ENCODE measurements around the gene FAM185A.

- TF ChIP-seq POLR2AphosphoS5 (IDR thresholded peaks at IDR 0.05; ENCODE audit: control insufficient read depth, insufficient read depth, low read depth, low read length) (no peak), MAZ (CRISPR knock-in tag; conservative IDR thresholded peaks at IDR 0.05 in 1 of 2, IDR thresholded peaks at IDR 0.05 in 1 of 2) (no peak), BRF1 (IDR thresholded peaks at IDR 0.05; ENCODE audit: borderline replicate concordance, extremely low read depth, insufficient read length) (no peak), EHMT2 (IDR thresholded peaks at IDR 0.05) (no peak), ZFP91 (CRISPR knock-in tag; IDR thresholded peaks at IDR 0.05) (no peak), CTCF (IDR thresholded peaks at IDR 0.05 in 2 of 3, conservative IDR thresholded peaks at IDR 0.05 in 1 of 3; ENCODE audit: insufficient read depth in 2 of 3, low read depth in 1 of 3, low read length in 3 of 3) (no peak), BRCA1 (IDR thresholded peaks at IDR 0.05) (no peak), BRCA1 (CRISPR knock-in tag; IDR thresholded peaks at IDR 0.05) (no peak), REST (IDR thresholded peaks at IDR 0.05; ENCODE audit: borderline replicate concordance) (no peak), REST (CRISPR knock-in tag; IDR thresholded peaks at IDR 0.05; ENCODE audit: low read depth) (no peak), BCL6 (CRISPR knock-in tag; IDR thresholded peaks at IDR 0.05) (no peak), THAP7 (CRISPR knock-in tag; IDR thresholded peaks at IDR 0.05) (no peak), EZH2 (IDR thresholded peaks at IDR 0.05; ENCODE audit: borderline replicate concordance, low read depth, low read length) (no peak), CTBP1 (IDR thresholded peaks at IDR 0.05; ENCODE audit: borderline replicate concordance) (no peak), MYBL2 (IDR thresholded peaks at IDR 0.05; ENCODE audit: low read depth) (no peak), MYBL2 (CRISPR knock-in tag; IDR thresholded peaks at IDR 0.05; ENCODE audit: borderline replicate concordance) (no peak), ZNF146 (CRISPR knock-in tag; IDR thresholded peaks at IDR 0.05; ENCODE audit: unreplicated experiment) (no peak)
Measured at GRCh38 chr7:102811942-102812678, 63.3 kb downstream of the FAM185A start.

Measured in K562 (cell line).